NCI-H524 (cell line): ENCODE results near the gene RPL9.
"Not testable (repeated sequence)": the region's sequence is repeated elsewhere in the genome, so short reads cannot be mapped to it uniquely, and the experiment has no call there.

ENCODE experiments used
- DNase-seq, 2 experiments: peaks; one replicate each; lab custom pipeline; 2025; lab: John Stamatoyannopoulos, UW

Gene RPL9

DNA sequence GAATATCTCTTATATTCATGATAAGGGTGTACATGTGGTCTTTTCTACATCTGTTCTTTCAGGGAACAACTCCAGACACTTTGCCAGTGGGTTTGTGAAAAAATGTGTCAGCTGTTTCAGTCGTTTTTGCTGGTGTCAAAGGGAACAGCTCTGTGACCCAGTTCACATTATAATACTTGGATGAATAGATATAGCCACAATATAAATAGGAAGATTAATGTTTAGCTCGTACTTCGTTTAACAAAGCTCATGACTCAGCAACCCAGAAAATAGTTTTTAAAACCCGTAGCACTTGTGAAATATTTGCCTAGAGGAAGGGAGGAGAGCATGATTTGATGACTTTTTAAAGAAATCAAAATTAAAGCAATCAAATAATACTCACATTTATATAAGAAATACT lies 8.0 kb upstream of the RPL9 start:
- no peak for DNase-seq

GRCh38 chr4:39464886-39465501 lies 6.3 kb upstream of the RPL9 start:
- peak in 1 of 2 experiments; percentile 56 for DNase-seq

- DNase-seq, result not testable (repeated sequence)
Observed at GRCh38 chr4:39458161-39458504, 589 bp downstream of the RPL9 start.

DNA sequence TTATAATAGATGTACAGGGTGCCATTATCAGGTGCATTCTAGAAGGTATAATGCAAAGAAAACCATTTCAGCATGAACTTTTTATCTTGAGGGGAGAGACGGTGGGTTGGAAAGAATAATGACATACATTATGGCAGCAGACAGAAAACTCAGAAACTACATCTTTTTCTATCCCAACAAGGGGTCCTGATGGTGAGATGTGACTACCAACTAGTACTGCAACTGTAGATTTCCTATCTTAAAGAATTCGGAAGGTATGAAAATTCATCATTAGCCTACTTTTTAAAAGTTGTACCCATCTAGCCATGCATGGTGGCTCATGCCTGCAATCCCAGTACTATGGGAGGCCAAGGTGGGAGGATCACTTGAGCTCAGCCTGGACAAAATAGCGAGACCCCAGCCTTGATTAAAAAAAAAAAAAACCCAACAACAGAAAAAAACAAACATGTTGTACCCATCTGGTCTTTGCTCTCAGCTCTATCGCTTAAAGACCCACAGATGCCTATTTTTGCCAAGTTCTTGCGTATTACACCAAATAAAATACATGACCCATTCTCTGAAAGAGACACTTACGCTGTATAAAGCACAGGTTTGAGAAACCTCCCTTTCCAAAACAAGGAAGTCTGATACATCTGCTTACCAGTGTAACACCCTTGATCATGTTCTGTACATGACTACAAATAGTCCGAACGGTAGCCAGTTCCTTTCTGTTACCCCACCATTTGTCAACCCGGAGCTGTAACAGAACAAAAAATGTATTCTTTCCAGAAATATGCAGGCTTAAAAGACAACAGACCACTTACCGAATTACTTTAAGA lies 1.6 kb downstream of the RPL9 start:
- no peak for DNase-seq

- no peak for DNase-seq
Observed at GRCh38 chr4:39455486-39455885, 3.2 kb downstream of the RPL9 start.

DNA sequence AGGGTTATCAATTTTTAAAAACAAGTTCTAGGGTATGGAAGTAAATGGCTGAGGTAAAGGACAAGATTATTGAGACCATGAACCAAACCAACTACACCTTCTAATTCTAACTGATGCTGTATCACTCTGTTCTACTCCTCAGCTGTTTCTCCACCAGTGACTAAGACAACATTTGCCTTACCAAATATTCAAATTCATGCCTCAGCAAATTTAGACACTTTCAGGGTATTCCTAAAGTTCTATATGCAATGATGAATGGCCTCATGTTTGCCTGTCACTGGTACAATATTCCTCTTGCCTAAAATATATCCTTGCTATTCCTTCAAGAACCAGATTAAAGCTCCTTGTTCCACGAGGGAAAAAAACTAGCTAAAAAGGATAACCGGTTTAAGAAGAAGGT lies 5.0 kb downstream of the RPL9 start:
- DNase-seq, result no peak

DNA sequence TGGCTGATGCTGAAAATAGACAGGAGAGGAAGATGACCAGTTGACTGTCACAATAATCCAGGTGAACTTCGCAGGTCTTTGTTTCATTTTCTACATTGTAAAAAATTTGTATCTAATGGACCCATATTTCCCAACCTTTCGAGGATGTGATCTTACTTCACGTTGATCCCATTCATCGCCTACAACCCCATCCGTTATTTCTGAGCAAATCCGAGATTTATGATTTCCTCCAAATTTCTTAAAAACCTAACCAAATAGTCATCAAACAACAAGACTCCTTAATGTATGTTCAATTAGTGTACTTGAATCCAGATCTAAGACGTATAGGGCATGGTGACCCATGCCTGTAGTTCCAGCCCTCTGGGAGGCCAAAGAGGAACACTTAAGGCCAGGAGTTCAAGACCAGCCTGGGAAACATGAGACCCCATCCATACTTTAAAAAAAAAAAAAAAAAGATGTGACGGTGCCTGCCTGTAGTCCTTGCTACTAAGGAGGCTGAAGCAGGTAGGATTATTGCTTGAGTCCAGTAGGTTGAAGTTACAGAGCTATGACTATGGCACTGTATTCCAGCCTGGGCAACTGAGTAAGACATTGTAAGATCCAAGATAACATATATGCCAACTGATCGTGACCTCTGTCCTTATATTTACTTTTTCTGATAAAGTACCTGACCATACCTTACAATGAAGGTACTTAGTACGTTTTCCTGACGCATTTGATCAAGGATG lies 5.7 kb downstream of the RPL9 start:
- DNase-seq, result no peak

DNA sequence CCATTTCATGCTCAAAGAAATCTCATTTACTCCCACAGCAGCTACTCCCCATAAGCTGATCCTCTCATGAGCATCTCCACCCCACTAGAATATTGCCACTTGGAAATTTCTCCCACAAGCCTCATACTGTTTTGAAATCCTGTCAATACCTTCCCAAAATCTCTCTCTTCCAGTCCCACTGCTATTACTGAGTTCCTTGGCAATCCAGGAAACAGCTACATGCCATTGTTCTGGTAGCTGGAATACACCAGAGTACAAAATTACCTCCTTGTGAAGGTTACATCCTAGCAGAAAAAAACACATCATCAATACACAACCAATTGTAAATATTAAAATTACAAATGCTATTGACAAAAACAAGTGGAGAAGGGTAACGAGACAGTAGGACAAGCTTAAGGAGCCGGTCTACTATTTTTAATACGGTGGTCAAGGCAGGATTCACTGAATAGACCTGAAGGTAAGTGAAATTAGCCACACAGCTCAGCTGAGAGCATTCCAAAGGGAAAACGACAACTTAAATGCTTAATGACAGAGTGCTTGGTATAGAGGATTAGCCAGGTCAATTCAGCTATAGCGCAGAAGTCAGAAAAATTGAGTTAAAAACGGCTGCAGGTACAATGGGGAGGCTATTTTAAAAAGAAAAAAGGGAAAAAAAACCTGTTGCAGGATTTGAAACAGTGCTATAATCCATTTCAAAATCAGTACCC lies 6.4 kb downstream of the RPL9 start:
- DNase-seq, result no peak

- no peak for DNase-seq
Observed at GRCh38 chr4:39451423-39452023, 7.2 kb downstream of the RPL9 start.

GRCh38 chr4:39450618-39451017 lies 8.1 kb downstream of the RPL9 start:
- no peak for DNase-seq

DNA sequence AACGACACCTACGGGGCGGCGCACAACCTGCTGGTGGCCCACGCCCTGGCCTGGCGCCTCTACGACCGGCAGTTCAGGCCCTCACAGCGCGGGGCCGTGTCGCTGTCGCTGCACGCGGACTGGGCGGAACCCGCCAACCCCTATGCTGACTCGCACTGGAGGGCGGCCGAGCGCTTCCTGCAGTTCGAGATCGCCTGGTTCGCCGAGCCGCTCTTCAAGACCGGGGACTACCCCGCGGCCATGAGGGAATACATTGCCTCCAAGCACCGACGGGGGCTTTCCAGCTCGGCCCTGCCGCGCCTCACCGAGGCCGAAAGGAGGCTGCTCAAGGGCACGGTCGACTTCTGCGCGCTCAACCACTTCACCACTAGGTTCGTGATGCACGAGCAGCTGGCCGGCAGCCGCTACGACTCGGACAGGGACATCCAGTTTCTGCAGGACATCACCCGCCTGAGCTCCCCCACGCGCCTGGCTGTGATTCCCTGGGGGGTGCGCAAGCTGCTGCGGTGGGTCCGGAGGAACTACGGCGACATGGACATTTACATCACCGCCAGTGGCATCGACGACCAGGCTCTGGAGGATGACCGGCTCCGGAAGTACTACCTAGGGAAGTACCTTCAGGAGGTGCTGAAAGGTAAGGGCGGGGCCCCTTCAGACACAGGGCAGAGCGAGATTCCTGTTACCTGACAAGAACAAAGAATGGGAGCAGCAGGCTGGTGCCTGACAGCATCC lies 11.7 kb downstream of the RPL9 start:
- peak in 1 of 2 experiments; percentile 14 for DNase-seq

DNA sequence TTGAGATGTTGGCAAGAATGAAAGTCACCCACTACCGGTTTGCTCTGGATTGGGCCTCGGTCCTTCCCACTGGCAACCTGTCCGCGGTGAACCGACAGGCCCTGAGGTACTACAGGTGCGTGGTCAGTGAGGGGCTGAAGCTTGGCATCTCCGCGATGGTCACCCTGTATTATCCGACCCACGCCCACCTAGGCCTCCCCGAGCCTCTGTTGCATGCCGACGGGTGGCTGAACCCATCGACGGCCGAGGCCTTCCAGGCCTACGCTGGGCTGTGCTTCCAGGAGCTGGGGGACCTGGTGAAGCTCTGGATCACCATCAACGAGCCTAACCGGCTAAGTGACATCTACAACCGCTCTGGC lies 12.3 kb downstream of the RPL9 start:
- DNase-seq, result no peak

DNA sequence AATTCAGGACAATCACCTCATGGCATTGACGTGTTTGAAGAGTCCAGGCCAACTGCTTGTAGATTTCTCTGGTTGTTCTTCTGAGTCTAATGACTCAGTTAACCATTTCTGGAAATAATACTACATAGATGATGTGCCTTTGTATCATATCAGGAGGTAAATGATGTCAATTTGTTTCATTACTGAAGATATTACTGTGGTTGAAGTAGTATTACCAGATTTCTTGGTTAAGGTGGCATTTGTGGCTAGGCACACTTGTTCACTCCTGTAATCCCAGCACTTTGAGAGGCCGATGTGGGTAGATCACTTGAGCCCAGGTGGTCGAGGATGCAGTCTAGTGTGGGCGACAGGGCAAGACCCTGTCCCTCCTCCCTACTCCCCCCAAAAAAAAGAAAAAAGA lies 15.7 kb downstream of the RPL9 start:
- DNase-seq, result peak in 1 of 2 experiments; percentile 42

- DNase-seq, result no peak
Observed at GRCh38 chr4:39441593-39441992, 17.1 kb downstream of the RPL9 start.

- no peak for DNase-seq
Observed at GRCh38 chr4:39435659-39436563, 22.8 kb downstream of the RPL9 start.

- DNase-seq, result no peak
Observed at GRCh38 chr4:39433878-39434492, 24.7 kb downstream of the RPL9 start.

GRCh38 chr4:39429476-39430334 lies 29.0 kb downstream of the RPL9 start:
- no peak for DNase-seq

GRCh38 chr4:39427520-39428114 lies 31.1 kb downstream of the RPL9 start:
- no peak for DNase-seq

- DNase-seq, result no peak
Observed at GRCh38 chr4:39426728-39427127, 32.0 kb downstream of the RPL9 start.
